HG03354 (cell line): ENCODE data around the gene TGIF2LX.
"Not testable (repeated sequence)": the region's sequence is repeated elsewhere in the genome, so short reads cannot be mapped to it uniquely, and the experiment has no call there.

Experiments used
- ATAC-seq: cut with Tn5 transposase; IDR thresholded peaks from one replicate; pipeline ENCODE4 v1.9.1; 2021; ENCODE audit warnings: mild to moderate bottlenecking; ENCODE audit not compliant: unreplicated experiment, poor library complexity, severe bottlenecking

TGIF2LX gene

DNA sequence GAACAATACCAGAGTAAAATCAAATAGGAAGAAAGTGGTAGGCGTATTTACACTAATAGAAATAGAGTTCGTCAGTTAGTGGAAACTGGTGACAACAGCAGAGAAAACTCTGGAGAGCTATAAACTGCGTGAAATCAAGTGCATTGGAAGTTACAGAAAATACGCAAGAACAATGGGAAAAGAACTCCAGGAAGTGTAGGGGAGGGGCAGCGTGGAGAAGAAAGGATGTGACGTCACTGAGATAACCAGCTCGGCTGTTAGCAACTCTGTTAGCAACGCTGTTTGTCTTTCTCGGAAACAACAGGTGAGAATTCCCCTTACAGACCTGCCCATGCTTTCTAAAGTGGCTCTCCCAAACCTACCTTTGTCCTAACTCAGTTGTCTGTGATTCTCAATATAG, at the start of gene TGIF2LX:
TGIF2LX (plus strand) TSS at position 244 of the 400 bp plus-strand sequence. CDS start 178 bp downstream, outside the sequence.
- not testable (repeated sequence) for ATAC-seq

DNA sequence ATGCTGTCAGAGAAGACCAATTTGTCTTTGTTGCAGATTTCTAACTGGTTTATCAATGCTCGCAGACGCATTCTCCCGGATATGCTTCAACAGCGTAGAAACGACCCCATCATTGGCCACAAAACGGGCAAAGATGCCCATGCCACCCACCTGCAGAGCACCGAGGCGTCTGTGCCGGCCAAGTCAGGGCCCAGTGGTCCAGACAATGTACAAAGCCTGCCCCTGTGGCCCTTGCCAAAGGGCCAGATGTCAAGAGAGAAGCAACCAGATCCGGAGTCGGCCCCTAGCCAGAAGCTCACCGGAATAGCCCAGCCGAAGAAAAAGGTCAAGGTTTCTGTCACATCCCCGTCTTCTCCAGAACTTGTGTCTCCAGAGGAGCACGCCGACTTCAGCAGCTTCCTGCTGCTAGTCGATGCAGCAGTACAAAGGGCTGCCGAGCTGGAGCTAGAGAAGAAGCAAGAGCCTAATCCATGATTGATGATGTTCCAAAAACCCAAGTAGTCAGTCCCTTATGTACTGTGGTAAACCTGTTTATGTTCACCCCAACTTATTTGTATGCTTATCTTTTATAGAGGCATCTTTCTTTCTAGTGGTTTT, 728 bp downstream of the TGIF2LX start:
- not testable (repeated sequence) for ATAC-seq

DNA sequence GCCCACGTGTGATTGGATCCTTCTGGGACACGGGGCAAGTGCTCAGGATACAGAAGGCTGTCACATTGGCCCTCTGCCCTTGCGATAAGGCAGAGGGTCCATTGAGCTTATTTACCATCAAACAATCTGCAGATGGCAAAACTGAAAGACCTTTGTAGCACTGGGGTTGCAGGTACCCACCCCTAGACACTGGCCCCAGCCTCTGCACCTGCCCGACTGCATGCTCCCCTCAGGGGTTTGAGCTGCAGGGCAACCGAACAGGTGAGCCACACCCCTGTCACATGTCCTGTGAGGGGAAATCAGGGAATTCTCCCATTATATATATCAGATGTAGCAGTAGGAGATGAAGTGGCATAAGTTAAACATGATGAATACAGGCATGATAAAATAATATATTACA, 21.4 kb downstream of the TGIF2LX start:
- not testable (repeated sequence) for ATAC-seq

DNA sequence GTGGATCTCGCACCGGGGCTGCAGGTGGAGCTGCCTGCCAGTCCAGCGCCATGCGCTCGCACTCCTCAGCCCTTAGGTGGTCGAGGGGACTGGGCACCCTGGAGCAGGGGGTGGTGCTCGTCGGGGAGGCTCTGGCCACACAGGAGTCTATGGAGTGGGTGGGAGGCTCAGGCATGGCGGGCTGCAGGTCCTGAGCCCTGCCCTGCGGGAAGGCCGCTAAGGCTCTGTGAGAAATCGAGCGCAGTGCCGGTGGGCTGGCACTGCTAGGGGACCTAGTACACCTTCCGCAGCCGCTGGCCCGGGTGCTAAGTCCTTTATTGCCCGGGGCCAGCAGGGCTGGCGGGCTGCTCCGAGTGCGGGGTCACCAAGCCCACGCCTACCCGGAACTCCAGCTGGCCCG, 43.9 kb downstream of the TGIF2LX start:
- not testable (repeated sequence) for ATAC-seq
